BE2C (cell line): ENCODE results near the gene RHO.

Experiments
- DNase-seq: peaks from one replicate; pipeline ENCODE4 v3.0.0-alpha.2; 2020
- H3K27me3 ChIP-seq: fragments of 250-450 bp; sonication (Bioruptor Pico); 2 replicates; pipeline ENCODE4 v1.5.1; 2020; ENCODE audit warnings: mild to moderate bottlenecking
- H3K36me3 ChIP-seq: fragments of 250-450 bp; sonication (Bioruptor Pico); 2 replicates; pipeline ENCODE4 v1.5.1; 2020; ENCODE audit warnings: mild to moderate bottlenecking
- H3K4me1 ChIP-seq: fragments of 250-450 bp; sonication (Bioruptor Pico); 2 replicates; pipeline ENCODE4 v1.5.1; 2020
- H3K4me3 ChIP-seq: 2 replicates; pipeline ENCODE4 v1.5.1; 2011; ENCODE audit warnings: low read depth, low read length
- H3K9me3 ChIP-seq: fragments of 250-450 bp; sonication (Bioruptor Pico); 2 replicates; pipeline ENCODE4 v1.5.1; 2020
- TF ChIP-seq, protein P1 (sequence below): IDR thresholded peaks from 2 replicates; pipeline ENCODE4 v1.5.1; 2012; ENCODE audit warnings: mild to moderate bottlenecking, low read depth, low read length

RHO gene

DNA sequence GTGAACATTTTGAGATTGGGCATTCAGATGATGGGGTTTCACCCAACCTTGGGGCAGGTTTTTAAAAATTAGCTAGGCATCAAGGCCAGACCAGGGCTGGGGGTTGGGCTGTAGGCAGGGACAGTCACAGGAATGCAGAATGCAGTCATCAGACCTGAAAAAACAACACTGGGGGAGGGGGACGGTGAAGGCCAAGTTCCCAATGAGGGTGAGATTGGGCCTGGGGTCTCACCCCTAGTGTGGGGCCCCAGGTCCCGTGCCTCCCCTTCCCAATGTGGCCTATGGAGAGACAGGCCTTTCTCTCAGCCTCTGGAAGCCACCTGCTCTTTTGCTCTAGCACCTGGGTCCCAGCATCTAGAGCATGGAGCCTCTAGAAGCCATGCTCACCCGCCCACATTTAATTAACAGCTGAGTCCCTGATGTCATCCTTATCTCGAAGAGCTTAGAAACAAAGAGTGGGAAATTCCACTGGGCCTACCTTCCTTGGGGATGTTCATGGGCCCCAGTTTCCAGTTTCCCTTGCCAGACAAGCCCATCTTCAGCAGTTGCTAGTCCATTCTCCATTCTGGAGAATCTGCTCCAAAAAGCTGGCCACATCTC, 6.1 kb downstream of the RHO start:
- TF ChIP-seq, protein P1, sequence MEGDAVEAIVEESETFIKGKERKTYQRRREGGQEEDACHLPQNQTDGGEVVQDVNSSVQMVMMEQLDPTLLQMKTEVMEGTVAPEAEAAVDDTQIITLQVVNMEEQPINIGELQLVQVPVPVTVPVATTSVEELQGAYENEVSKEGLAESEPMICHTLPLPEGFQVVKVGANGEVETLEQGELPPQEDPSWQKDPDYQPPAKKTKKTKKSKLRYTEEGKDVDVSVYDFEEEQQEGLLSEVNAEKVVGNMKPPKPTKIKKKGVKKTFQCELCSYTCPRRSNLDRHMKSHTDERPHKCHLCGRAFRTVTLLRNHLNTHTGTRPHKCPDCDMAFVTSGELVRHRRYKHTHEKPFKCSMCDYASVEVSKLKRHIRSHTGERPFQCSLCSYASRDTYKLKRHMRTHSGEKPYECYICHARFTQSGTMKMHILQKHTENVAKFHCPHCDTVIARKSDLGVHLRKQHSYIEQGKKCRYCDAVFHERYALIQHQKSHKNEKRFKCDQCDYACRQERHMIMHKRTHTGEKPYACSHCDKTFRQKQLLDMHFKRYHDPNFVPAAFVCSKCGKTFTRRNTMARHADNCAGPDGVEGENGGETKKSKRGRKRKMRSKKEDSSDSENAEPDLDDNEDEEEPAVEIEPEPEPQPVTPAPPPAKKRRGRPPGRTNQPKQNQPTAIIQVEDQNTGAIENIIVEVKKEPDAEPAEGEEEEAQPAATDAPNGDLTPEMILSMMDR: no peak
- no peaks in the 10 kb centered on the region for H3K27me3 ChIP-seq
- no peak for DNase-seq
- no peaks in the 10 kb centered on the region for H3K4me1 ChIP-seq
- H3K9me3 ChIP-seq: no peaks in the 10 kb centered on the region
- no peak overlapping the region for H3K4me3 ChIP-seq
- no peaks in the 10 kb centered on the region for H3K36me3 ChIP-seq

DNA sequence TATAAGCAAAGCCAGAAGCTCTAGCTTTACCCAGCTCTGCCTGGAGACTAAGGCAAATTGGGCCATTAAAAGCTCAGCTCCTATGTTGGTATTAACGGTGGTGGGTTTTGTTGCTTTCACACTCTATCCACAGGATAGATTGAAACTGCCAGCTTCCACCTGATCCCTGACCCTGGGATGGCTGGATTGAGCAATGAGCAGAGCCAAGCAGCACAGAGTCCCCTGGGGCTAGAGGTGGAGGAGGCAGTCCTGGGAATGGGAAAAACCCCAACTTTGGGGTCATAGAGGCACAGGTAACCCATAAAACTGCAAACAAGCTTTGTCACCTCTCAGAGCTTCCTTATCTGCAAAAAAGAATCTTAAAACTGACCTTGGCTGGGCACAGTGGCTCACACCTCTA, 6.6 kb downstream of the RHO start:
- no peak for DNase-seq
- Histone ChIP-seq H3K9me3 (no peaks in the 10 kb centered on the region), H3K4me1 (no peaks in the 10 kb centered on the region), H3K4me3 (no peak overlapping the region), H3K27me3 (no peaks in the 10 kb centered on the region), H3K36me3 (no peaks in the 10 kb centered on the region)
- TF ChIP-seq, protein P1: no peak

DNA sequence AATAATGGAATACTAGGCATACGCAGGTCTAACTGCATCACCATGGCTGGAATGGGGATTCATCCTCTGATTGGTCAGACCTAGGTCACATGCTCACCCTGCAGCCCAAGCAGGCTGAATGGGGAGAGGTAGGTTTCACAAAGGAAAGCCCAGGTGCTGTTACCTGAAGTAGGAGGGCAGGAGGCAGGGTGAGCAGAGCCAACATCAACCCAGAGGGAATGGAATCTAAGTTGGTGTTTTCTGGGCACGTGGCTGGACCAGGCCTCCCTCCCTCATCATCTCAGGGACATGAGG, 7.9 kb downstream of the RHO start:
- Histone ChIP-seq H3K27me3 (no peaks in the 10 kb centered on the region), H3K4me1 (no peaks in the 10 kb centered on the region), H3K9me3 (no peaks in the 10 kb centered on the region), H3K36me3 (no peaks in the 10 kb centered on the region), H3K4me3 (no peak overlapping the region)
- TF ChIP-seq, protein P1: no peak
- no peak for DNase-seq

DNA sequence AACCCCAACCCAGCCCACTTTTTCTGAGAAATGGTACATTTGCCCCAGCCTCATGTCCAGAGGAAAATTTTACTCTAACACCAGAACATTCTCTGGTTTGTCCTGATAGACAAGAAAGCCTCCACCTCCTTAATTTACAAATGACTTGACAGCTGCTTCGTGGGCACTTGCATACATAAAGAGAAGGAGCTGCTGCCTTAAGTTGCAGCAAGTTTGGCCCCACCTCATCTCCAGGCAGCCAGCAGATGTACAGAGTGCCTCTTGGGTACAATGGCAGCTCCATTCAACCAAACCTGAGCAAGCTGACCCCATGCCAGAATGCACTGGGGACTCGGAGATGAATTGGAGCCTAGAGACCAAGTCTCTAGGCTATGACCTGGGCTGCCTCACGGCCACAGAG, 8.4 kb downstream of the RHO start:
- Histone ChIP-seq H3K4me1 (no peaks in the 10 kb centered on the region), H3K4me3 (no peak overlapping the region), H3K9me3 (no peaks in the 10 kb centered on the region), H3K27me3 (no peaks in the 10 kb centered on the region), H3K36me3 (no peaks in the 10 kb centered on the region)
- TF ChIP-seq, protein P1: no peak
- DNase-seq: no peak

GRCh38 chr3:129539206-129539605, 10.8 kb downstream of the RHO start:
- Histone ChIP-seq H3K4me3 (no peak overlapping the region), H3K27me3 (no peaks in the 10 kb centered on the region), H3K36me3 (no peaks in the 10 kb centered on the region), H3K9me3 (no peaks in the 10 kb centered on the region), H3K4me1 (no peaks in the 10 kb centered on the region)
- DNase-seq: no peak
- TF ChIP-seq, protein P1: no peak

- H3K4me3 ChIP-seq: no peak overlapping the region
- H3K36me3 ChIP-seq: no peaks in the 10 kb centered on the region
- no peaks in the 10 kb centered on the region for H3K4me1 ChIP-seq
- H3K9me3 ChIP-seq: no peaks in the 10 kb centered on the region
- TF ChIP-seq, protein P1: no peak
- DNase-seq: no peak
- no peaks in the 10 kb centered on the region for H3K27me3 ChIP-seq
These were observed 12.5 kb downstream of the RHO start for GRCh38 chr3:129540776-129541516.
